OCI-LY7 (cell line): ENCODE measurements around the gene TCAP.

Experiments
- CTCF ChIP-seq: fragments of 200-600 bp; sonication (generic); conservative IDR thresholded peaks from 2 replicates; pipeline ENCODE4 v1.5.1; 2014; ENCODE audit warnings: mild to moderate bottlenecking, antibody characterized with exemption, low read length, moderate library complexity, mixed read lengths
- EZH2phosphoT487 ChIP-seq: fragments of 200-600 bp; sonication (generic); IDR thresholded peaks from 2 replicates; pipeline ENCODE4 v1.6.1; 2018; ENCODE audit warnings: low read depth, borderline replicate concordance, mild to moderate bottlenecking, mixed run types, antibody characterized with exemption, low read length, moderate library complexity, mixed read lengths

GRCh38 chr17:39683295-39683939, 18.3 kb downstream of the TCAP start:
- no peak for TF ChIP-seq CTCF
- TF ChIP-seq EZH2phosphoT487 = no peak
